GM12874 (cell line): Measurements from ENCODE around the gene LFNG.

ENCODE experiments used
- TF ChIP-seq, protein P1 (sequence below): IDR thresholded peaks from 2 replicates; pipeline ENCODE4 v1.5.1; 2011; ENCODE audit warnings: low read depth, mild to moderate bottlenecking, control low read depth, low read length, moderate library complexity; ENCODE audit not compliant: insufficient read depth

The LFNG gene

GRCh38 chr7:2522780-2523433 is 3.3 kb downstream of the LFNG start:
- TF ChIP-seq, protein P1, sequence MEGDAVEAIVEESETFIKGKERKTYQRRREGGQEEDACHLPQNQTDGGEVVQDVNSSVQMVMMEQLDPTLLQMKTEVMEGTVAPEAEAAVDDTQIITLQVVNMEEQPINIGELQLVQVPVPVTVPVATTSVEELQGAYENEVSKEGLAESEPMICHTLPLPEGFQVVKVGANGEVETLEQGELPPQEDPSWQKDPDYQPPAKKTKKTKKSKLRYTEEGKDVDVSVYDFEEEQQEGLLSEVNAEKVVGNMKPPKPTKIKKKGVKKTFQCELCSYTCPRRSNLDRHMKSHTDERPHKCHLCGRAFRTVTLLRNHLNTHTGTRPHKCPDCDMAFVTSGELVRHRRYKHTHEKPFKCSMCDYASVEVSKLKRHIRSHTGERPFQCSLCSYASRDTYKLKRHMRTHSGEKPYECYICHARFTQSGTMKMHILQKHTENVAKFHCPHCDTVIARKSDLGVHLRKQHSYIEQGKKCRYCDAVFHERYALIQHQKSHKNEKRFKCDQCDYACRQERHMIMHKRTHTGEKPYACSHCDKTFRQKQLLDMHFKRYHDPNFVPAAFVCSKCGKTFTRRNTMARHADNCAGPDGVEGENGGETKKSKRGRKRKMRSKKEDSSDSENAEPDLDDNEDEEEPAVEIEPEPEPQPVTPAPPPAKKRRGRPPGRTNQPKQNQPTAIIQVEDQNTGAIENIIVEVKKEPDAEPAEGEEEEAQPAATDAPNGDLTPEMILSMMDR, result no peak

DNA sequence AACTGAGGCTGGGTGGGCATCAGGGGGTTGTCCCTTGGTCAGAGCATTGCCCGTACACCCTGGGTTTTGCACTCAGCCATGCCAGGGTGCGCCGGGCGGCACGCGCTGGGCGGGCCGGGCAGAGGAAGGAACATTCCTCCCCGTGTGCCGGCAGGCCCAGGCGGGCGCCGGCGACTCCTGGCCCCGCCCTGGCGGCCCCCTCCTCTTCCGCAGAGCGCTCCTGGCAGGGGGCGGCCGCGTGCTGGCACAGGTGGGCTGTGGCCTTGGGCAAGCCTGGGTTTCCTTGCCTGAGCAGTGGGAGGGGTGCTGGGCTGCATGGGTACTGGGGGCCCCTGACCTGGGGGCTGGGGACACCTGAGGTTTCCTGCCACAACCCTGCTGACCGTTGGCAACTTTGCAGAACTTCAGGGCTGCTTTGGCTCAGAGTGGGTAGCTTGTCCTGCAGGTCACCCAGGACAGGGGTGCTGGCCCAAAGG is 3.9 kb downstream of the LFNG start:
- TF ChIP-seq, protein P1, result no peak

GRCh38 chr7:2523941-2524807 is 4.6 kb downstream of the LFNG start:
- TF ChIP-seq, protein P1, result no peak

DNA sequence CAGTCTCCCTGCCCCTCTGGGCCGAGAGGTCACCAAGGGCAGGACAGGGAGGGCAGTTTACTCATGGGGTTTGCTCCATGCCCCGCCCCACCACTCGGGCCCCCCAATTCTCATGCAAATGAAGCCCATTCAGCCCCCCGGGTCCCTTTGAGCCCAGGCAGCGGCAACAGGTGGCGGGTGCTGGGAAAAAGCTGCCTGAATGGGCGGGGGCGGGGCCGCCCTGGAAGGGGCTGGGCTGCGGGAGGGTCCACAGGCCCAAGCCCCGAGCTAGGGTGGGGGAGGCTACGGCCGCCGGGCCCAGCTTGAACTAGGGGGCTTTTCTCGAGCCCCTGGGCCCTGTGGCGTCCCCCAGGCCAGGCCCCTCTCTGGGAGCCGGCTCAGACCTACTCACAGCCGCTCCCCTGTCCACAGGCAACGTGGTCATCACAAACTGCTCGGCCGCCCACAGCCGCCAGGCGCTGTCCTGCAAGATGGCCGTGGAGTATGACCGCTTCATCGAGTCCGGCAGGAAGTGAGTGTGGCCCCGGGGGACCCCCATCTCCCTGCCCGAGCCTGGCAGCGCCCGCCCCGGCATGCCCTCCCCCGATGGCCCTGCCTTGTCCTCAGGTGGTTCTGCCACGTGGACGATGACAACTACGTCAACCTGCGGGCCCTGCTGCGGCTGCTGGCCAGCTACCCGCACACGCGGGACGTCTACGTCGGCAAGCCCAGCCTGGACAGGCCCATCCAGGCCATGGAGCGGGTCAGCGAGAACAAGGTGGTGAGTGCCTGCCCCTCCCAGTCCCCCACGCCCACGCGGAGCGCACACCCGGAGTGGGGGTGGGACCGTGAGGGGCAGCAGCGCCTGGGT is 5.5 kb downstream of the LFNG start:
- TF ChIP-seq, protein P1, result no peak

DNA sequence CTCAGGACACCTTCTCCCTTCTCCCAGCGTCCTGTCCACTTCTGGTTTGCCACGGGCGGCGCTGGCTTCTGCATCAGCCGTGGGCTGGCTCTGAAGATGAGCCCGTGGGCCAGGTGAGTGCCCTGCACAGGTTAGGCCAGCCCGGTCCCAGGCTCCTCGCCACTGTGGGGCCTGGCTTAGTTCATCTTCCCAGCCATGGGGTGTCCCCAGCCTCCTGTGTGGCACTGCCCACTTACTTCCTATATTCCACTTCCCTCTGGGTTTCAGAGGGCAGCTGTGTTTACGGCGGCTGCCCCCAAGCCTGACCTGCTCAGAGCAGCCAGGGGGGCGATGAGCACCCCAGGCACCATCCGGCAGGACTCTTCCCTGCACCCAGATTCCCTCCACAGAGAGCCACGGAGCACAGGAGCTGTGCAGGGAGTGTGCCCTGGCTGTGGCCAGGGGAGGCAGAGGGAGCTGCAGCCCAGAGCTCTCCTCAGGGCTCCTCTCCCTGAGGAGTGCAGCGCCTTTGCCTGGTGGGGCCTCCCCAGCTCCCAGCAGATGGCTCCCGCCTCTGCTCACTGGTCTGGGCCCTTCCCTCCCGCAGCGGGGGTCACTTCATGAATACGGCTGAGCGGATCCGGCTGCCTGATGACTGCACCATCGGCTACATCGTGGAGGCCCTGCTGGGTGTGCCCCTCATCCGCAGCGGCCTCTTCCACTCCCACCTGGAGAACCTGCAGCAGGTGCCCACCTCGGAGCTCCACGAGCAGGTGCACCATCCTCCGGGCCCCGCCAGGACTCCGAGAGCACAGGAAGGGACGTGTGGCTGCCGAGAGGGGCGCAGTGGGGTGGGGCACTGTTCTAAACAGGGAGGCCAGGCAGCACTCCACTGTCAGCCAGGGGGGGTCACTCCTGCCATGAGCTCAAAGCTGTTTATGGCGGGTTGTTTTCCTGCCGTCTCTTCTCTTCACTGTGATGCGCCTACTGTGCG is 6.4 kb downstream of the LFNG start:
- TF ChIP-seq, protein P1, result no peak

DNA sequence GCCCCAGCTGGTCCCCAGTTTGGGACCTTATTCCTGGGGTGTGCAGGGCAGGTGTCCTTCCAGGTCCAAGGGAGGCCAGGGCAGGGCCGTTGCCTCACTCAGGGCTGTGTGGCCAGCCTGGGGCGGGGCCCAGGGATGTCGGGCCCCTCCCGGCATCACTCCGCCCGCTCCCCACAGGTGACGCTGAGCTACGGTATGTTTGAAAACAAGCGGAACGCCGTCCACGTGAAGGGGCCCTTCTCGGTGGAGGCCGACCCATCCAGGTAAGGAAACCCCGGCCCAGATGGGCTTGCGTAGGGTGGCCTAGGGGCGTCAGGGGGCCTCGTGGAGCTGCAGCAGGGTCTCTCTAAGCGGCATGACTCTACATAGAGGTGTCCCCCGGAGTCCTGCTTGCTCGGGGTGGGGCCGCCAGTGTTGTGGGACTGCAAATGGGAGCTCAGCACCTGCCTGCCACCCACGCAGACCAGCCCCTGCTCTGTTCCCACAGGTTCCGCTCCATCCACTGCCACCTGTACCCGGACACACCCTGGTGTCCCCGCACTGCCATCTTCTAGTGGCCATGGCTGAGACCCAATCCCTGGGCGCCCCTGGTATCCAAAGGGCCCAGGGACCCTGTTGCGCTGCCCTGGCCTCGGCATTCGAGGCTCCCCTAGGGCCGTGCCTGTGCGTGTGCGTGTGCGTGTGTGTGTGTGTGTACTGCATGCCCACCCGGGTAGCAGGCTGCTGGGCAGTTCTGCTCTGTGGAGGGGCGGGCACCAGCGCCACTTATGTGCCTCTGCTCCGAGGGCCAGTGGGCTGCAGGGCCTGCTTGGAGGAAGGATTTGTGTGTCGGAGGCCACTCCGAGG is 7.3 kb downstream of the LFNG start:
- TF ChIP-seq, protein P1, result no peak
